ENCODE data around the gene ELP5. TPM values are rescaled to one million over a fixed set of nuclear protein-coding genes. Genes with fewer than 3 reads are reported as not detected.
A peak's percentile ranks its signal among the peaks of the same experiment; 100 is the strongest.

Gene ELP5, protein sequence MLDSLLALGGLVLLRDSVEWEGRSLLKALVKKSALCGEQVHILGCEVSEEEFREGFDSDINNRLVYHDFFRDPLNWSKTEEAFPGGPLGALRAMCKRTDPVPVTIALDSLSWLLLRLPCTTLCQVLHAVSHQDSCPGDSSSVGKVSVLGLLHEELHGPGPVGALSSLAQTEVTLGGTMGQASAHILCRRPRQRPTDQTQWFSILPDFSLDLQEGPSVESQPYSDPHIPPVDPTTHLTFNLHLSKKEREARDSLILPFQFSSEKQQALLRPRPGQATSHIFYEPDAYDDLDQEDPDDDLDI
- polyA plus RNA-seq (2011; rRNA removed) (25.9 and 28.0 TPM in 2 replicates), polyA minus RNA-seq (2011; rRNA and poly(A)+ RNA removed) (23.7 and 27.8 TPM in 2 replicates)

DNA sequence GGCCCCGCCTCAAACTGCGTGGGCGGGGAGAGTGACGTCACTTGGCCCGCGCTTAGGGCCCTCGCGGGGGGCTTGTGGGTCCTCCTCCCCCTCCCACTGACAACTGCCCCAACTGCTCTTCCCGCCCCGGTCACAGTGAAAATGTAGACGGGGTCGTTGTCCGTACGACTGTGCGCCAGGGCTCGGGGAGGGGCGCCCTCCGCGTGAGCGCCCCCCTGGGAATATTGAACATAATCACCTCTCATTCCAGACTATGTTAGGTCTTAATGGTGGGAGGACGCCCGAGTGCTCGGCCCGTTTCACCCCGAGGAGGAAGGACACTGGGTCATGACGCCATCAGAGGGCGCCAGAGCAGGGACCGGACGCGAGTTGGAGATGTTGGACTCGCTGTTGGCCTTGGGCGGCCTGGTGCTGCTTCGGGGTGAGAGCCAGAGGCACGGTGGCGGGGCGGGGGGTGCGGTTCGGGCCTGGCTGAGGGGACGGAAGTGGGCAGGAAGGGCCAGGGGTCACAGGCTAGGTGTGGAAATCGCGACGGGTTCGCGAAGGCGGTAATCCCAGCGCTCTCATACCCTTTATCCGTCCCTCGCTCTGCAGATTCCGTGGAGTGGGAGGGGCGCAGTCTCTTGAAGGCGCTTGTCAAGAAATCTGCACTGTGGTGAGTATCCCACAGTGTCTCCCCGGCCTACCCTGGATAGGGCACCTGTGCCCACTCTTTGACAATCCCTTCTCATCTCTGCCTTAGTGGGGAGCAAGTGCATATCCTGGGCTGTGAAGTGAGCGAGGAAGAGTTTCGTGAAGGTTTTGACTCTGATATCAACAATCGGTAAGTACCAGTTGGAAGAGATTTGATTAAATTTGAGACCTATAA lies at the start of gene ELP5:
Gene ELP5 (plus strand): TSS at position 40 of the 868 bp plus-strand sequence. CDS start 336 bp downstream, at position 376.
- H3K27ac ChIP-seq (ENCODE audit: low read depth, low read length), result peak within 1 kb of the TSS; percentile 100
- DNase-seq (ENCODE audit: low read depth, low spot score), result peak; percentile 81
- ChIA-PET POLR2A (interaction anchor here (1.1 to 1.6 kb wide), 3 partner anchors 10 to 62 kb away, joined by 3 to 18 read pairs (median 10); partner anchors contain the start of genes ACADVL, DLG4 and GABARAP), CTCF (no interaction called here)
- H3K4me3 ChIP-seq (ENCODE audit: low read depth, low read length), result peak within 1 kb of the TSS; percentile 93
- H3K9me3 ChIP-seq (ENCODE audit: control insufficient read depth, insufficient read depth, low read length), result no peaks in the 10 kb centered on the region; the same call in 1 of the 2 replicates
- TF ChIP-seq, protein P1, sequence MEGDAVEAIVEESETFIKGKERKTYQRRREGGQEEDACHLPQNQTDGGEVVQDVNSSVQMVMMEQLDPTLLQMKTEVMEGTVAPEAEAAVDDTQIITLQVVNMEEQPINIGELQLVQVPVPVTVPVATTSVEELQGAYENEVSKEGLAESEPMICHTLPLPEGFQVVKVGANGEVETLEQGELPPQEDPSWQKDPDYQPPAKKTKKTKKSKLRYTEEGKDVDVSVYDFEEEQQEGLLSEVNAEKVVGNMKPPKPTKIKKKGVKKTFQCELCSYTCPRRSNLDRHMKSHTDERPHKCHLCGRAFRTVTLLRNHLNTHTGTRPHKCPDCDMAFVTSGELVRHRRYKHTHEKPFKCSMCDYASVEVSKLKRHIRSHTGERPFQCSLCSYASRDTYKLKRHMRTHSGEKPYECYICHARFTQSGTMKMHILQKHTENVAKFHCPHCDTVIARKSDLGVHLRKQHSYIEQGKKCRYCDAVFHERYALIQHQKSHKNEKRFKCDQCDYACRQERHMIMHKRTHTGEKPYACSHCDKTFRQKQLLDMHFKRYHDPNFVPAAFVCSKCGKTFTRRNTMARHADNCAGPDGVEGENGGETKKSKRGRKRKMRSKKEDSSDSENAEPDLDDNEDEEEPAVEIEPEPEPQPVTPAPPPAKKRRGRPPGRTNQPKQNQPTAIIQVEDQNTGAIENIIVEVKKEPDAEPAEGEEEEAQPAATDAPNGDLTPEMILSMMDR (IDR thresholded peaks at IDR 0.05; ENCODE audit: low read depth, low read length), result no peak
- H3K27me3 ChIP-seq (ENCODE audit: control insufficient read depth, insufficient read depth, low read length), result no peaks in the 10 kb centered on the region

DNA sequence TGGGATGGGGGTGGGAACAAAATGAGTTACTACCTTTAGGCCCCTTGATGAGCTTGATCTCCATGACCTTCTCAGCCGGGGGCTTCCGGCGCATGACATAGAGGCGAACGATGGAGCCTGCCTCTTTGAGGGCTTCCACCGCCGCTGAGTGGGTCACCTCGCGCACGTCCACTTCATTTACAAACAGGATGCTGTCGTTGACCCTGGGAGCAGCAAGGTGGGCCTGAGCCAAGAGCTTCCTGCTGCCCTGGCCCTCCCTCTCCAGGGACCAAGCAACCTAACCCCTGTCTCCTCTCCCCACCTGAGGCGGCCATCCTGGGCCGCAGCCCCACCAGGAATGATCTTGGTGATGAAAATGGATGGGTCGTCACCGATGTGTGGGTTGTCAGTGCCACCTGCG lies 48.6 kb upstream of the ELP5 start:
- CTCF ChIA-PET, result interaction anchor here (1.0 kb wide), 1 partner anchor 11 kb away, joined by 3 read pairs; no protein-coding TSS in a partner anchor

DNA sequence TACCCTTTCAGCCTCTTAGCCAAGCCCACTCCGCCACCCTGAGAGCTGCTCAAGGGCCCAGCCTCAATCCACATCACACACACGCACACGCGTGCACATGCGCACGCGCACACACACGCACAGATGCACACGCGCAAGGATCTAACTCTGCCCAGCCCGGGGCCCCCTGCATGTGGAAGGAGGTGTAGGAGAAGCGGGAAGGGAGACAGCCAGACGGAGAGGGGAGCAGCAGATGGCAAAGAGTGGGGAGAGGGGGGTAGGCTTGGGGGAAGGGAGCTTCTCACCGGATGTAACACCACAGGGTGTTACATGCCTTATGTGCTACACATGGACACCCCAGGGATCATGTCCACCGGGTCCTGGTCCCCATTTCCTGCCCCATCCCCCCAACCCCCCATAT lies 47.7 kb upstream of the ELP5 start:
- no peak for DNase-seq (ENCODE audit: low read depth, low spot score)
- ChIA-PET POLR2A (no interaction called here), CTCF (interaction anchor here (0.6 kb wide), 1 partner anchor 31 kb away, joined by 5 read pairs; no protein-coding TSS in a partner anchor)
- no peaks in the 10 kb centered on the region; the same call in 1 of the 2 replicates for H3K9me3 ChIP-seq (ENCODE audit: control insufficient read depth, insufficient read depth, low read length)
- TF ChIP-seq, protein P1 (IDR thresholded peaks at IDR 0.05; ENCODE audit: low read depth, low read length), result no peak
- H3K4me3 ChIP-seq (ENCODE audit: low read depth, low read length), result no peak overlapping the region
- H3K27me3 ChIP-seq (ENCODE audit: control insufficient read depth, insufficient read depth, low read length), result no peaks in the 10 kb centered on the region
- no peak overlapping the region for H3K27ac ChIP-seq (ENCODE audit: low read depth, low read length)

More for the DNA sequence above, 48.6 kb upstream of the ELP5 start:
- no peak for DNase-seq (ENCODE audit: low read depth, low spot score)
- H3K27me3 ChIP-seq (ENCODE audit: control insufficient read depth, insufficient read depth, low read length), result no peaks in the 10 kb centered on the region
- H3K27ac ChIP-seq (ENCODE audit: low read depth, low read length), result no peak overlapping the region
- POLR2A ChIA-PET, result interaction anchor here (0.6 kb wide), 1 partner anchor 1814 kb away, joined by 3 read pairs; no protein-coding TSS in a partner anchor
- TF ChIP-seq, protein P1 (IDR thresholded peaks at IDR 0.05; ENCODE audit: low read depth, low read length), result no peak
- H3K9me3 ChIP-seq (ENCODE audit: control insufficient read depth, insufficient read depth, low read length), result no peaks in the 10 kb centered on the region; the same call in 1 of the 2 replicates
- no peak overlapping the region for H3K4me3 ChIP-seq (ENCODE audit: low read depth, low read length)

DNA sequence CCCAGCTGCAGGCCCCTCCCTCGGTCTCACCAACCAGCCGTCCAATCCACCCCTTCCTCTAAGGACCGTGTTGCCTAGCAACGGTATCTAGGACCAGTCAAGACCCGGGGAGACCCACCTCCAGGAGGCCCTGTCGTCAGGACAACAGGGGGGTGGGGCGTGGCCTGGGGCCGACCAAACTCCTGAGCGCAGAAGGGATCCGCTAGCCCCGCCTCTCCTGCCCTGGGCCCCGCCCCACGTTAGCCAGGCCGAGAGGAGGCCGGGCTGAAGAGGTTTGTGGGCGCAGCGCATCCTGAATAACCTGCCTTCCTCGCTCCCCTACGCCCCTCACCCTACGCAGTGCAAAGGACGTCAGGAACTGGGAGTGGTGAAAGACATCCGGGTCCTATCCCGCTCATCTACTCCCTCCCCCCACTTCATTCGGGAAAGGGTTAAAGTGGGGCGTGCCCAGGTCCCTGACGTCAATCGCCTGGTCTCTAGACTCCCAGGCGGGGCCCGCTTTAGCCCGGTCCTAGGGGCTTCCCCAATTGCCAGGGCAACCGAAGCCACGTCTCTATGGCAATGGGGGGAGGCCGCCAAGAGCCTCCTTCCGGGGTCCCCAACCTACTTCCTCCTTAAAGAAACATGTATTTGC lies 47.1 kb upstream of the ELP5 start:
- H3K4me3 ChIP-seq (ENCODE audit: low read depth, low read length), result peak overlapping the region; percentile 63
- CTCF ChIA-PET, result interaction anchor here (0.6 kb wide), 1 partner anchor 31 kb away, joined by 5 read pairs; no protein-coding TSS in a partner anchor
- POLR2A ChIA-PET, result interaction anchor here (0.7 kb wide), 1 partner anchor 279 kb away, joined by 3 read pairs; no protein-coding TSS in a partner anchor
- TF ChIP-seq, protein P1 (IDR thresholded peaks at IDR 0.05; ENCODE audit: low read depth, low read length), result no peak
- no peaks in the 10 kb centered on the region for H3K27me3 ChIP-seq (ENCODE audit: control insufficient read depth, insufficient read depth, low read length)
- H3K9me3 ChIP-seq (ENCODE audit: control insufficient read depth, insufficient read depth, low read length), result no peaks in the 10 kb centered on the region; the same call in 1 of the 2 replicates
- peak; percentile 59 for DNase-seq (ENCODE audit: low read depth, low spot score)
- H3K27ac ChIP-seq (ENCODE audit: low read depth, low read length), result peak overlapping the region; percentile 61

Measured in AG04450 (cell line).